ENCODE results near the gene C1QB. TPM values are rescaled to one million over a fixed set of nuclear protein-coding genes. Genes with fewer than 3 reads are reported as not detected.

C1QB gene
- total and polyA plus RNA-seq, 2 of the 4 experiments (the other 2 are of a cell fraction) = not detected

- no peak overlapping the region for H4K5ac ChIP-seq (ENCODE audit: low read depth, low read length)
- H3K4me1 ChIP-seq (ENCODE audit: control insufficient read depth, insufficient read depth, low read length) = no peaks in the 10 kb centered on the region
- H3K9ac ChIP-seq (ENCODE audit: low read depth, low read length) = no peak overlapping the region
- no peak overlapping the region for H3K14ac ChIP-seq (replicated peaks; ENCODE audit: low read depth, low read length)
- H3K4ac ChIP-seq (ENCODE audit: low read depth, low read length) = no peak overlapping the region
- no peak overlapping the region for H3K23ac ChIP-seq (ENCODE audit: low read depth, low read length)
- ChIA-PET POLR2A (ENCODE audit: unreplicated experiment) (no interaction called here), CTCF (interaction anchor here (0.8 to 1.5 kb wide), 4 partner anchors 31 to 258 kb away, joined by 3 to 4 read pairs (median 4); no protein-coding TSS in a partner anchor)
- DNase-seq (peak; percentile 74), ATAC-seq (ENCODE audit: low read depth) (peak; percentile 91)
- dilution Hi-C loops (cut with HindIII; ENCODE audit: low sequenced_read_pairs, unreplicated experiment) (no loop called here), in situ Hi-C loops (cut with MboI; ENCODE audit: low sequenced_read_pairs) (loop anchor here (5.0 kb wide), 1 partner anchor 249 kb away; no protein-coding TSS in a partner anchor), intact Hi-C loops (cut with micrococcal nuclease) (loop anchor here (1.0 to 2.0 kb wide), 4 partner anchors 31 to 257 kb away; no protein-coding TSS in a partner anchor)
- H2BK120ac ChIP-seq (ENCODE audit: low read depth, low read length) = no peak overlapping the region
- H3K79me1 ChIP-seq (ENCODE audit: low read depth in 1 of 2, low read length in 2 of 2) = no peaks in the 10 kb centered on the region
- no peak overlapping the region for H4K91ac ChIP-seq (ENCODE audit: insufficient read depth, low read depth, low read length)
- no peak overlapping the region for H3K27ac ChIP-seq (ENCODE audit: insufficient read depth, low read length)
- no peak overlapping the region for H2AFZ ChIP-seq (replicated peaks; ENCODE audit: low read length, poor library complexity)
- no TSS peak for BruUV-seq (replicated peaks)
- no peak overlapping the region for H3K4me3 ChIP-seq (ENCODE audit: insufficient read depth, low read depth, low read length)
- H4K8ac ChIP-seq (ENCODE audit: low read depth in 2 of 2, low read length in 2 of 2) = no peak overlapping the region
- H2AK9ac ChIP-seq (replicated peaks; ENCODE audit: low read depth, low read length, poor library complexity) = peak overlapping the region; percentile 44
- no peak overlapping the region for H2BK20ac ChIP-seq (ENCODE audit: low read depth, low read length)
- no peaks in the 10 kb centered on the region for H3K36me3 ChIP-seq (ENCODE audit: control insufficient read depth, insufficient read depth, low read length)
- H2BK15ac ChIP-seq (ENCODE audit: low read depth, low read length) = no peak overlapping the region
- TF ChIP-seq SMC3 (IDR thresholded peaks at IDR 0.05; ENCODE audit: low read depth, low read length) = peak; percentile 97
- TF ChIP-seq RAD21 (IDR thresholded peaks at IDR 0.05; ENCODE audit: low read length) = peak; percentile 96
- no peak for TF ChIP-seq FOS (IDR thresholded peaks at IDR 0.05; ENCODE audit: low read depth, low read length)
- peak; percentile 96 for TF ChIP-seq CTCF (conservative IDR thresholded peaks at IDR 0.05; ENCODE audit: low read depth, low read length)
- no peaks in the 10 kb centered on the region for H3K9me3 ChIP-seq (ENCODE audit: control insufficient read depth, insufficient read depth, low read length)
- H3K27me3 ChIP-seq (ENCODE audit: control insufficient read depth, insufficient read depth, low read length) = peaks cover 42% of the 10 kb centered on the region
- WGBS, 2 experiments (ENCODE audit: extremely low coverage in 2 of 2, insufficient read length in 1 of 2) = no CpG with 5 or more reads among the region's 17 CpGs
- no peak overlapping the region for H2BK5ac ChIP-seq (ENCODE audit: low read depth, low read length, poor library complexity, severe bottlenecking)
- no peaks in the 10 kb centered on the region for H4K20me1 ChIP-seq (ENCODE audit: insufficient read depth, low read length)
- H3K4me2 ChIP-seq (ENCODE audit: low read depth, low read length) = no peak overlapping the region
- no peak overlapping the region for H3K18ac ChIP-seq (ENCODE audit: low read depth, low read length)
- H3K9me1 ChIP-seq (ENCODE audit: insufficient read depth, low read length) = no peaks in the 10 kb centered on the region
- no peak overlapping the region for H3K56ac ChIP-seq (ENCODE audit: extremely low read depth, insufficient read depth, low read length)
- H2AK5ac ChIP-seq (ENCODE audit: low read depth, low read length) = no peak overlapping the region
These were observed 20.7 kb downstream of the C1QB start for GRCh38 chr1:22673486-22674409.
